ENCODE measurements around the gene BRS3.

BRS3 gene

DNA sequence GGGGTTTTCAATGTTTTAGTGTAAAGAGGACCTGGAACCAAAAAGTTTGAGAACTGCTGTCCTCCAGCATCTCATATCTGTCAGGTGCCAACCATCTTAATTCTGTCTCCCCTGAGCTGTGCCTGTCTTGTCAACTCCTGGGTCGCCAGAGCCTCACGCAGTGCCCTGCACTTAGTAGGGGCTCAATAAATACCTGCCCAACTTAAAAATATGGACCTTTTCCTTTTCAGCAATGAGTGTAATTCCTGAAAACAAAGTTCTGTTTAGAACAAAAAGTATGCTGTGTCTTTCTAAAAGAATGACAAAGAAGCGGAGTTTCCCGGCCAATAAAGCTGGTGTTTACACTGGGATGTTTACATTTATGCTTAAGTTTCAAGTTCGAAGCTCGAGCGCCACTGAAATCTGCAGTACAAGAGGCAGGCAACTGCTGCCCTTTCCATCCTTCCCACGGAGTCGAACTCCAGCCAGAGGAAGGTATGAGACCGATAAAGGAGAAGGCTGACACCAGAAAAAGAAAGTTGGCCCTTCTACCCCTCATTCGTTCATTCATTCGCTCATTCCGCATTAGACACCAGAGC, 8.5 kb downstream of the BRS3 start:
- no peak for DNase-seq

- DNase-seq: peak; percentile 85
Measured at GRCh38 chrX:136496764-136497555, 9.2 kb downstream of the BRS3 start.

DNA sequence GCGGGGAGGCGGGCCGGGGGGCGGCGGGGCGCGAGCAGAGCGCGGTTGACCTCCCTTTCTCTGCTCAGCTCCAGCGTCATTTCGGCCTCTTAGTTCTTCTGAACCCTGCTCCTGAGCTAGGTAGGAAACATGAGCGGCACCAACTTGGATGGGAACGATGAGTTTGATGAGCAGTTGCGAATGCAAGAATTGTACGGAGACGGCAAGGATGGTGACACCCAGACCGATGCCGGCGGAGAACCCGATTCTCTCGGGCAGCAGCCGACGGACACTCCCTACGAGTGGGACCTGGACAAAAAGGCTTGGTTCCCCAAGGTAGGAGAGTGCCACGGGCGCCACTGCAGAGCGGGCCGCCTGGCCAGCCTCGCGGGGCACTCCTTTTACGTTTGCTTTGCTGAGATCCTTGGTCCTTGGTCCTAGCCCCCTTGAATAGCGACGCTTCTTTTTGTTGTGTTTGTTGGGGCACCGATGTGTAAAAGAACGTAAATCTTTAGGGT, 9.9 kb downstream of the BRS3 start, which contains the start of gene HTATSF1:
HTATSF1 (plus strand) TSS at position 37 of the 497 bp plus-strand sequence; CDS start at position 130, 93 bp downstream.
- no peak for DNase-seq

DNA sequence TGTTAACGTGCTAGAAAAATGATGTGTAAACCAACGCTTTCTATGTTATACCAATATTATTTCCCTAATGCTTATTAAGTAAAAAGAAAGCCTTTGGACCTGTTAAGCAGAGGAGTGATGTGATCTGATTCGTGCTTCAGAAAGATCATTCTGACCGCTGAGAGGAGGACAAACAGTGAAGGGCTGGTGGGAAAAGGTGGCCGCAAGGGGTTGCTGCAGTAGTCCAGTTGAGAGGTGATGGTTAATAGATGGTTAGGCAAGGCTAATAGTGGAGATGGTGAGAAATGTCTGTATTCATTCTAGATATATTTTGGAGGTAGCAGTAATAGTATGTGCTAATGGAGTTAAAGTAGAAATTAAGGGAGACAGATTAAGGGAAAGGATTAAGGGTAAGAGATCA, 31.3 kb downstream of the BRS3 start:
- no peak for DNase-seq

DNA sequence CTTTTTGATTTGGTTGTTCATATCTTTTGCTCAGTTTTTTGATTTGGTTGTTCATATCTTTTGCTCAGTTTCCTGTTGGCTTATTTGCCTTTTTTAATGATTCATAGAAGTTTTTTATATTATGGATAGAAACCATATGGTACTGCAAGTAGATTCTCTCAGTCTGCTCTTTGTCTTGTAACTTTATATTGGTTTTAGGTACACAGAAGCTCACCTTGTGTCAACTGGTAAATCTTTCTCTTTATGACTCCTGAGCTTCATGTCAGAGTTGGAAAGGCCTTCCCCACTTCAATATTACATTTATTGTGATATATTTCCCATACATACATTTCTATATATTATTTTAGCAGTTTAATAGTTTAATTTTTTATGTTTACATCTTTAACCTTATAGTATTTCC, 36.0 kb downstream of the BRS3 start:
- no peak for DNase-seq

- DNase-seq: peak; percentile 42
Measured at GRCh38 chrX:136525738-136526606, 38.2 kb downstream of the BRS3 start.

GRCh38 chrX:136528645-136529315, 41.0 kb downstream of the BRS3 start:
- no peak for DNase-seq

- DNase-seq: no peak
Measured at GRCh38 chrX:136529795-136530194, 42.0 kb downstream of the BRS3 start.

DNA sequence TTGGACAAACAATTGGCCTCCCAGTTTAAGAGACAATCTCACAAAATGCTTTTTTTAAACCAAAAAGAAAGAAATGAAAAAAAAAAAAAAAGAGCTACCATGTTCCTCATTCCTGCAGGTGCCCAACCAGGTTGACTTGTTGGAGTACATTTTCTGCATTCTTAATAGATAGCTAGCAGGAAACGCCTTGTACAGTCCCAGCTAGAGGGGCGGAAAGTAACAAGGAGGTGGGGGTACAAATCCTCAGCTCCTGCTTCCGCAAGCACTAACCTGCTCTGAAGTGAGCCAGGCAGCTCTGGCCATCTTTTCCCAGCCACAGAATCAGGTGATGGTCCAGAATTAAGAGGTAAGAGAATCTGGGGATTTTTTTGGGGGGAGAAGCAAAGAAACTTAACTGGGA, 44.2 kb downstream of the BRS3 start, which contains the start of gene VGLL1:
VGLL1 (plus strand) TSS at position 265 of the 400 bp plus-strand sequence. CDS start 3,806 bp downstream, outside the sequence.
- DNase-seq: no peak

DNA sequence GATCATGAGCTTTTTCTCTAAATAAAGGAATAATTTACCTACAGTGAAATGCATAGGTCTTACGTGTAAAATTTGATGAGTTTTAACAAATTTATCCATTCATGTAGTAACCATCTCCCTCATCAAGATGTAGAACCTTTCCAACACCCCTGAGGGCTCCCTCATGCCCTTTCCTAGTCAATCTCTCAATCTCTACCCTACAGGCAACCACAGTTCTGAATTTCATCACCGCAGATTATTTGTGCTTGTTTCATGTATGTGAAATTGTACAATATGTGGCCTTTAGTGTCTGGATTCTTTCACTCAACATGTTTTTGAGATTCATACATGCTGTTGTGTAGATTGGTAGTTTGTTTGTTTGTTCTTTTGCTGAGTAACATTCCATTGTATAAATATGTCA, 46.4 kb downstream of the BRS3 start:
- no peak for DNase-seq

- DNase-seq: no peak
Measured at GRCh38 chrX:136538811-136539210, 51.1 kb downstream of the BRS3 start.

GRCh38 chrX:136540226-136540625, 52.5 kb downstream of the BRS3 start:
- DNase-seq: no peak

- DNase-seq: no peak
Measured at GRCh38 chrX:136541294-136541693, 53.5 kb downstream of the BRS3 start.

GRCh38 chrX:136542281-136542680, 54.5 kb downstream of the BRS3 start:
- DNase-seq: no peak
